ENCODE data around the gene ACTG1.

Gene ACTG1

GRCh38 chr17:81460856-81461460 lies 51.6 kb downstream of the ACTG1 start:
- DNase-seq: no peak
